Right cardiac atrium (tissue), 5 donors: ENCODE measurements around the gene ARMC6. TPM values are rescaled to one million over a fixed set of nuclear protein-coding genes. Genes with fewer than 3 reads are reported as not detected.

Experiments used
- ATAC-seq, 2 donors: fragments of 200-7000 bp; cut with Tn5 transposase; one replicate each; pipeline versions ENCODE4 v1.8.0 to v1.9.1; 2020; ENCODE audit warnings: moderate library complexity in 2 of 2, mild to moderate bottlenecking in 1 of 2
- DNase-seq, 3 donors: peaks; one replicate each; pipeline ENCODE4 v3.0.0-alpha.2; 2020
- H3K27ac ChIP-seq: one replicate; pipeline ENCODE4 v1.5.1; 2013; ENCODE audit warnings: mild to moderate bottlenecking, low read length, control low read depth, moderate library complexity
- H3K27me3 ChIP-seq: one replicate; pipeline ENCODE4 v1.6.1; 2013; ENCODE audit not compliant: control insufficient read depth, insufficient read depth
- H3K4me1 ChIP-seq: one replicate; pipeline ENCODE4 v1.6.1; 2013; ENCODE audit warnings: low read length; ENCODE audit not compliant: control insufficient read depth, insufficient read depth
- H3K4me3 ChIP-seq: one replicate; pipeline ENCODE4 v1.5.1; 2013; ENCODE audit warnings: low read length, control low read depth
- H3K9me3 ChIP-seq: one replicate; pipeline ENCODE4 v1.6.1; 2013; ENCODE audit warnings: low read length; ENCODE audit not compliant: control insufficient read depth
- WGBS: extraction: QIAGEN DNeasy Blood & Tissue Kit; methylation state at CpG from one replicate; pipeline ENCODE4 v1.1.7; 2013; 5-methylcytosine and 5-hydroxymethylcytosine counted together
- intact Hi-C, 4 donors: fragments of 100-400 bp; cut with DNase I; formaldehyde crosslinking; loops; one replicate each; pipeline versions ENCODE4 v1.11.0 to v1.14.0; 2022 to 2023
- polyA plus RNA-seq: library from polyadenylated mRNA; stranded (reverse); fragments of 200-250 nt; gene quantifications from one replicate; pipeline ENCODE4 v1.2.3, GENCODE V29; 2013
- total RNA-seq, 4 donors: library from RNA; stranded (reverse); fragmentation: NEBNext Ultra II Directional; extraction: Animal tissue kit (Norgen Biotek cat#: 25700); gene quantifications; one replicate each; pipeline ENCODE4 v1.2.1, GENCODE V29; 2021
- donor health status: healthy with polysubstance abuse.
- donor health status: DM: no; HTN: yes; CAD: no.
- donor health status: DM: no; HTN: no; CAD: no.
- donor health status: DM: no; HTN: yes; CAD: no; lungs with severe emphysema.
- donor health status: DM: yes; HTN: yes; CAD: no.

ARMC6 gene
- total and polyA plus RNA-seq, 5 donors = 12.1 to 16.7 (median 14.6) TPM

DNA sequence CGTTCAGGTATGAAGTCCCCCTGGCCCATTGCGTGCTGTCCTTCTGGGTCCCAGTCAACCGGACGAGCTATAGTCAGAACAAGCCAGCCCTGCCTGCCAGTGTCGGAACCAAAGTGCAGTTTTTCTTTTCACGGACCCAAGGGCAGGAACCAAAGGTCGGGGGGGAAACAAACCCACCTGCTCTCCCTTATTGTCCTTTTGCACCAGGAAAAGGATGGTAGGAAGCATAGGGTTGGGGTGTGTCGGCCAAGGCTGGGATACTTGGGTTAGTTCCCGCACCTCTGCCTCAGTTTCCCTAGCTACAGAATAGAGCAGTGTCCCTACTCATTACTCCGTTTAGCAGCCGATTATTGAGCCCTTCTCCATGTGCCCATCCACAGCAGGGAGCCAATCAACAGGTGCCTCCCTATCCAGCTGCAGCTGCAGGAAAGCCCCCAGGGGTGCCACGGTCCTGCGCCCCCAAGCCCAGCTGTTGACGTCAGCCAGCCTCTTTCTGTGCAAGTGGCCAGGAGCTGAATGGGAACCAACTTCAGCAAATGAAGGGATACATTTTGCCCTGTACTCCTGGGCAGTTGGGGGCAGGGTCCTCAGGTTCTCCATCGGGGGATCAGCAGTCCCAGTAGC lies 21.0 kb downstream of the ARMC6 start:
- no peak overlapping the region for H3K4me3 ChIP-seq
- no peaks in the 10 kb centered on the region for H3K4me1 ChIP-seq
- 94% methylated on average over 15 of the region's 15 CpGs for WGBS
- DNase-seq (peak in 1 of 3 donors; percentile 48), ATAC-seq (no peak)
- intact Hi-C loops = no loop called here
- H3K27ac ChIP-seq = no peak overlapping the region
- no peaks in the 10 kb centered on the region for H3K27me3 ChIP-seq
- H3K9me3 ChIP-seq = no peaks in the 10 kb centered on the region

DNA sequence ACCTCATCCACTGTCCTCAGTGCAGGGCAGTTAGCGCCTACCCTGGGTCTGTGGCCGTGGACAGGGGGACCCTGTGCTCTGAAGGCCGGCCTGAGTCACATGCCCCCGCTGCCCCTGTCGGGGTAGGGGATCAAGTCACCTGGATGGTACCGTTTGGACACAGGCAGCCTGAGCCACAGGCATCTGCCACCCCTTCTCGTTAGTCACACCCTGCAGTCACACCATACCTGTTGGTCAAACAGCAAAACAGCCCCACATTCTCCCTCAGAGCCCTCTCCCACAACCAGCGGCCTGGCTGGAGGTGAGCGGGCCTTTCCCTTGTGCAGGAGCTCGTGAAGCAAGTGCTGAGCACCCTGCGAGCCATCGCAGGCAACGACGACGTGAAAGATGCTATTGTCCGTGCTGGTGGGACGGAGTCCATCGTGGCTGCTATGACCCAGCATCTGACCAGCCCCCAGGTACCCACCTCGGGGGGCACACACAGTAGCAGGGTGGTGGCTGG lies 21.6 kb downstream of the ARMC6 start:
- no peaks in the 10 kb centered on the region for H3K9me3 ChIP-seq
- 96% methylated on average over 19 of the region's 19 CpGs for WGBS
- intact Hi-C loops = loop anchor here in 2 of 4 donors (5.0 kb wide), 2 partner anchors 82 to 87 kb away; partner anchors contain the start of gene TMEM161A (in 1 of the 2)

DNA sequence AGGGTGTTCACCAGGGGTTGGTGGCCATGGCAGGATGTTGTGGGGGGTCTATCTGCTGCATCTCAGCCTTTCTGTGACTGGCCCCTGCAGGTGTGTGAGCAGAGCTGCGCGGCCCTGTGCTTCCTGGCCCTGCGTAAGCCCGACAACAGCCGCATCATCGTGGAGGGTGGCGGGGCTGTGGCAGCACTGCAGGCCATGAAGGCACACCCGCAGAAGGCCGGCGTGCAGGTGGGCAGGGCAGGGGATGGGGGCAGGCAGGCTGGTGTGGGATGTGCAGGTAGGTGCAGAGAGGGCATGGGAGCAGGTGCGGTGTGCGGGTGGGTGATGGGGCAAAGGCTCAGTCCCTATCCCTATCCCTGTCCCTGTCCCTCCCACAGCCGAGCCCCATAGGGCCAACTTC lies 22.3 kb downstream of the ARMC6 start:
- DNase-seq = peak in 1 of 3 donors; percentile 41
- Histone ChIP-seq H3K9me3 (no peaks in the 10 kb centered on the region), H3K4me1 (no peaks in the 10 kb centered on the region), H3K27me3 (no peaks in the 10 kb centered on the region), H3K4me3 (no peak overlapping the region), H3K27ac (no peak overlapping the region)
- WGBS = 94% methylated on average over 13 of the region's 13 CpGs
- no peak for ATAC-seq
- intact Hi-C loops = loop anchor here in 2 of 4 donors (5.0 kb wide), 2 partner anchors 82 to 87 kb away; partner anchors contain the start of gene TMEM161A (in 1 of the 2)

More for the DNA sequence above, 21.6 kb downstream of the ARMC6 start:
- H3K4me3 ChIP-seq = no peak overlapping the region
- ATAC-seq (no peak), DNase-seq (peak in 1 of 3 donors; percentile 37)
- H3K27me3 ChIP-seq = no peaks in the 10 kb centered on the region
- no peaks in the 10 kb centered on the region for H3K4me1 ChIP-seq
- no peak overlapping the region for H3K27ac ChIP-seq

DNA sequence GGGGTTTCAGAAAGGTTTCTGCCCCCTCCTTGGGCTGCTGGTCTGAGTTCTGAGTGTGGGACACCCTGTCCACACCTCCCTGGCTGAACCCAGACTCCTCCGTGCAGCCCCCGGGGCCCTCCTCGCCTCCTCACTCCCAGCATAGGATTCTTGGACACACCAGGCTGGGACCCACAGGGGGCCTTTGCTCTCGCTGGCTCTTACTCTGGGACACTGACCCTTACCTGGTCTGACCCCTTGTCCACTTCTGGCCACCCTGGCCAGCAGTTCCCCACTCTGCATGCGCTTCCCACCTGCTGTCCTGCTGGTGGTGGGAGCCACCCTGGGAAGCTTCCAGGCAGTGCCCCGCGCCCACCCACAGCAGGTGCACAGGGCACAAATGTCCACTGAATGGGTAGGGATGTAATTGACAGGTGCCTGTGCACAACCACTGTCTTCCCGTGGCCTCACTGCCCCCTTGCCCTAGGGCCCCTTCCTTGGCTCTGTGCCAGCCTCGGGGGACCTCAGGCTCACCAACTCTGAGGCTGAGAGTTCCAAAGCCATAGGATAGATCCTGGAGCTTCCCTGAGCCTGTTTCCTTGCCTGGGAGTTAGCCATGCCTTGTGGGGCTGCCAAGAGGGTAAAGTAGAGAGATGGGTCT lies 23.4 kb downstream of the ARMC6 start:
- DNase-seq (peak in 1 of 3 donors; percentile 49), ATAC-seq (no peak)
- Histone ChIP-seq H3K4me1 (no peaks in the 10 kb centered on the region), H3K27ac (no peak overlapping the region), H3K4me3 (no peak overlapping the region), H3K27me3 (no peaks in the 10 kb centered on the region), H3K9me3 (no peaks in the 10 kb centered on the region)
- 79% methylated on average over 9 of the region's 9 CpGs for WGBS
- intact Hi-C loops = loop anchor here in 2 of 4 donors (5.0 kb wide), 2 partner anchors 81 to 86 kb away; partner anchors contain the start of gene TMEM161A (in 1 of the 2)

DNA sequence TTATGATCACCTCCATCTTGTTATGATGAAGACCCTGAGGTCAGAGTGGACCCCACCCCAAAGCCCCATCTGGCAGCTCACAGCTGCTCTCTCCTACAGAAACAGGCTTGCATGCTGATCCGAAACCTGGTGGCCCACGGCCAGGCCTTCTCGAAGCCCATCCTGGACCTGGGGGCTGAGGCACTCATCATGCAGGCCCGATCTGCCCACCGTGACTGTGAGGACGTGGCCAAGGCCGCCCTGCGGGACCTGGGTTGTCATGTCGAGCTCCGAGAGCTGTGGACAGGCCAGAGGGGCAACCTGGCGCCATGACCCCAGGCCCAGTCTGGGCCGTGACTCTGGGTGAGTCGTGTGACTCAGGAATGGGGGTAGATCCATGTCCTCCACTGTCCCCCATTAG lies 23.9 kb downstream of the ARMC6 start:
- 90% methylated on average over 13 of the region's 13 CpGs for WGBS
- H3K4me1 ChIP-seq = no peaks in the 10 kb centered on the region
- no peak overlapping the region for H3K27ac ChIP-seq
- no peak overlapping the region for H3K4me3 ChIP-seq
- H3K9me3 ChIP-seq = no peaks in the 10 kb centered on the region
- peak in 1 of 3 donors; percentile 59 for DNase-seq
- no peaks in the 10 kb centered on the region for H3K27me3 ChIP-seq
- no peak for ATAC-seq
- intact Hi-C loops = loop anchor here in 2 of 4 donors (5.0 kb wide), 2 partner anchors 80 to 85 kb away; partner anchors contain the start of gene TMEM161A (in 1 of the 2)

DNA sequence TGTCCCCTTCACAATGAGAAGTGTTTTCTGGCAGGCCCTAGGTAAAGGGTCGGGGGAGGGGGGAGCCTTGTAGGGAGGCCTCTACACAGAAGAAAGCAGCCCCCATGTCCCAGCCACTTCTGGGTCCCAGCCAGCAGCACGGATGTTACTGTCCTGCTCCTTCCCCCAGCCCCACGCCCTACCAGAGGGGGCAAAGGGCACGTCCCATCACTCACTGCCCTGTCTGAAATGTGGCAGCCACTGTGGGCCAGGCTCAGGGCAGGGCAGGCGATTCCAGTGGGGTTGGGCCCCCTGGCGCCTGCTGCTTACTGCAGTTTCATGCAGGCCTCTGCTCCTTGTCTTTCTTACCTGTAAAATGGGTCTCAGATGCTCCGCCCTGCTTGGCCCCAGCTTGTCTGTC lies 24.3 kb downstream of the ARMC6 start:
- intact Hi-C loops = loop anchor here in 2 of 4 donors (5.0 kb wide), 2 partner anchors 80 to 85 kb away; partner anchors contain the start of gene TMEM161A (in 1 of the 2)
- Histone ChIP-seq H3K27me3 (no peaks in the 10 kb centered on the region), H3K4me1 (no peaks in the 10 kb centered on the region), H3K27ac (no peak overlapping the region), H3K9me3 (no peaks in the 10 kb centered on the region), H3K4me3 (no peak overlapping the region)
- WGBS = 80% methylated on average over 7 of the region's 7 CpGs
- ATAC-seq (no peak), DNase-seq (peak in 1 of 3 donors; percentile 28)

DNA sequence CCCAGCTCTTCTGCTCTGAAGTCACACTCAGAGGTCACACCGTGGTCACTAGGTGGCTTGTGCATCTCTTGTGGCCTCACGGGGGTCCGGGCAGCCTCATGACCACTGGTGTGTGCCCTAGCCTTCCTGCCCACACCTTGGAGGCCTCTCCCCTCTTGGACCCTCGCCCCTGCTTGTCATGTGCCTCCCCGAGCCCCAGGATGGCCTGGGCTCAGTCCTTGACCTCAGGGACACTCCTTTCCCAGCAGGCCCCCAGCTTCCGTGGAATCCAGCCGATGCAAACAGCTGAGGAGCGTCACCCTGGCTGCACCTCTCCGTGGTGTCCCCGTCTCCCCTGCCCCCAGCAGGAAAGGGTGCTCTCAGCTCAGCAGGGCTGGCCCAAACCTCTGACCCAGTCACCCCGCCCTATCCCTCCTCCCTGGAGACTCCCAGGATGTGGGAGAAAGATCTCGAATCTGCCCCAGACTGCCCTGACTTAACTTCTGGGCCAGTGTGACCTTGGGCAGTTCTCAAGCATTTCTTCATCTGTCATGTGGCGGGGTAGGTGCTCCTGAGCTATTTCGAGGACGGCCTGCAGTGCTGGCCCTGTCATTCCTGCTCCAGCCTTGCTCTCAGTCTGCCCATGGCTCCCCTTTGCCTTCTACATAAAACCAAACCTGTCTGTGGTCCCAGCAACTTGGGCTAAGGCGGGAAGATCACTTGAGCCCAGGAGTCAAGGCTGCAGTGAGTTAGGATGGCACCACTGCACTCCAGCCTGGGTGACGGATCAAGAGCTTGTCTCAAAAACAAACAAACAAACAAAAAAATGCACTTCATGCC lies 25.8 kb downstream of the ARMC6 start:
- no peak for ATAC-seq
- peaks cover 3% of the 10 kb centered on the region for H3K4me1 ChIP-seq
- no peaks in the 10 kb centered on the region for H3K9me3 ChIP-seq
- no peak overlapping the region for H3K4me3 ChIP-seq
- peak in 1 of 3 donors; percentile 59 for DNase-seq
- no peak overlapping the region for H3K27ac ChIP-seq
- WGBS = 88% methylated on average over 17 of the region's 17 CpGs
- intact Hi-C loops = loop anchor here in 2 of 4 donors (5.0 kb wide), 2 partner anchors 78 to 83 kb away; partner anchors contain the start of gene TMEM161A (in 1 of the 2)
- H3K27me3 ChIP-seq = no peaks in the 10 kb centered on the region

DNA sequence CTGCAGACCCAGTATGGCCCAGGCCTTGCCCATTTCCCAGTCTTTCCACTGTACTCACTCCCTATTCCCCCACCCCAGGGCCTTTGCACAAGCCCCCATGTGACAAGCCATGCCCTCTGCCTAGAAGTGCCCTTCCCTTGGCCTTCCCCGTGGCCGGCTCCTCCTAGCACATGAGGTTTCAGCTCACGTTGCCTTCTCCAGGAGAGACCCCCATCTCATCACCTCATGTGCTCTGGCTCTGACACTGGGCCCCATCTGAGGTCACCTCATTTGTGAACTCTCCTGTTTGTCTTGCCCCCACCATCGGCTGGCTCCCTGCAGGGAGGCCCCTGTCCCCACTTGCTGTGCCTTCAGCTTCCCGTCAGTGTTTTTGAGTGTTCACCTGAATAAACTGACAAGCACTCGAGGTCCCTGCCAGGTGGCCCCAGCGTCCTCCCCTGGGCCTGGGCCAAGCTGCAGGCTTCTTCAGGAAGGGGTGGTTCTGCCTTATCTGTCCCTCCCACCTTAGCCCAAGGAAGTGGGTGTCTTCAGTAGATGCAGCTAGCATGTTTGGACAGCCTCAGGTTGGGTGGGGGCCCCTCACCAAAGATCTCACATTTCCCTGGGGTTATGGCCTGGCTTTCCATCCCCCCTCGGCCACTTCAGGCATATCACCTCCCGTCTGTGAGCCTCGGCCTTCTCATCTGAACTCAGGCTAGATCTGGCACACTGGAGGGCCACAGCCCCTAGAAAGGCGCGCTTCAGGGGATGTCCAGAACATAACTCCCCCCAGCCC lies 26.6 kb downstream of the ARMC6 start:
- no peaks in the 10 kb centered on the region for H3K27me3 ChIP-seq
- 74% methylated on average over 12 of the region's 12 CpGs for WGBS
- intact Hi-C loops = loop anchor here (5.0 to 10.0 kb wide), 3 partner anchors 75 to 82 kb away; partner anchors contain the start of gene TMEM161A (in 3 of the 4)

DNA sequence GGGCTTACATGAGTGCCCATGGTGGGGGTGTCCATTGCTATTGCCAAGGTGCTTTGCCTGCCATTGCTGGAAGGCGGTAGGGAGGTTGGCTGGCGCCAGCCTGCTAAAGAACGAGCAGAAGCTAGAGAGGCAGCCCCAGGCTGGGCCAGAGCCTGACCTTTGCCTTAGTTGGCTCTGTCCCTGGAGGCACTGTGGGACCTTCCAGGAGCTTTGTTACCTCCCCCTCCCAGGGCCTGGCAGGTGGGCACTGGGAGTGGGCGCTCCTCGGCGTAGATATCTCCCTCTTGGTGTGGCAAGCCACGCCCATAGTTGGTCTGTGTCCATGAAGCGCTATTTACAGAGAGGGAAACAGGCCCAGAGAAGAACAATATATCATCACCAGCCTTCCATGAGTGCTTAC lies 28.1 kb downstream of the ARMC6 start:
- WGBS = 72% methylated on average over 8 of the region's 8 CpGs

More for the DNA sequence above, 26.6 kb downstream of the ARMC6 start:
- H3K9me3 ChIP-seq = no peaks in the 10 kb centered on the region
- no peak overlapping the region for H3K27ac ChIP-seq
- H3K4me3 ChIP-seq = no peak overlapping the region
- H3K4me1 ChIP-seq = peaks cover 3% of the 10 kb centered on the region
- DNase-seq (peak in 1 of 3 donors; percentile 39), ATAC-seq (no peak)

More for the DNA sequence above, 28.1 kb downstream of the ARMC6 start:
- Histone ChIP-seq H3K9me3 (no peaks in the 10 kb centered on the region), H3K27me3 (no peaks in the 10 kb centered on the region), H3K4me3 (no peak overlapping the region), H3K4me1 (peaks cover 3% of the 10 kb centered on the region), H3K27ac (peak overlapping the region; percentile 95)
- DNase-seq = peak in 2 of 3 donors; percentile 68 to 71
- intact Hi-C loops = loop anchor here in 2 of 4 donors (5.0 to 10.0 kb wide), 2 partner anchors 73 to 76 kb away; partner anchors contain the start of gene TMEM161A (in 2 of the 2)
- ATAC-seq = no peak
